ENCODE measurements around the gene PEX5L. TPM values are rescaled to one million over a fixed set of nuclear protein-coding genes. Genes with fewer than 3 reads are reported as not detected.
"Not testable (repeated sequence)": the region's sequence is repeated elsewhere in the genome, so short reads cannot be mapped to it uniquely, and the experiment has no call there.

PEX5L gene
- total RNA-seq, 1 experiment from 2014 or later, result 0.60 TPM

- no peaks in the 10 kb centered on the region for H4K20me1 ChIP-seq (ENCODE audit: insufficient read depth, low read depth, low read length)
- H3K36me3 ChIP-seq (ENCODE audit: insufficient read depth, low read length), result no peaks in the 10 kb centered on the region
- H3K27ac ChIP-seq (ENCODE audit: low read length), result no peak overlapping the region
- no peak overlapping the region for H3K4me2 ChIP-seq (ENCODE audit: low read depth, low read length, poor library complexity, severe bottlenecking)
- H3K27me3 ChIP-seq (ENCODE audit: low read length), result no peaks in the 10 kb centered on the region
- no peaks in the 10 kb centered on the region for H3K9me3 ChIP-seq (ENCODE audit: low read length)
- DNase-seq, result no peak
- no peaks in the 10 kb centered on the region for H3K9me2 ChIP-seq (replicated peaks; ENCODE audit: insufficient read depth, low read length)
- H3K4me1 ChIP-seq (ENCODE audit: low read length), result peaks cover 16% of the 10 kb centered on the region
- no peak overlapping the region for H3K9ac ChIP-seq (ENCODE audit: low read length)
- no peak overlapping the region for H2AFZ ChIP-seq (ENCODE audit: low read length)
- no peaks in the 10 kb centered on the region for H3K79me2 ChIP-seq (ENCODE audit: low read length)
- H3K4me3 ChIP-seq (ENCODE audit: low read length), result no peak overlapping the region
Observed at GRCh38 chr3:180066598-180066997, 29.9 kb upstream of the PEX5L start.

- Histone ChIP-seq H3K9ac (ENCODE audit: low read length) (no peak overlapping the region), H3K79me2 (ENCODE audit: low read length) (no peaks in the 10 kb centered on the region), H3K36me3 (ENCODE audit: insufficient read depth, low read length) (no peaks in the 10 kb centered on the region), H3K9me3 (ENCODE audit: low read length) (no peaks in the 10 kb centered on the region), H3K27me3 (ENCODE audit: low read length) (no peaks in the 10 kb centered on the region), H3K9me2 (replicated peaks; ENCODE audit: insufficient read depth, low read length) (no peaks in the 10 kb centered on the region), H4K20me1 (ENCODE audit: insufficient read depth, low read depth, low read length) (no peaks in the 10 kb centered on the region), H3K4me2 (ENCODE audit: low read depth, low read length, poor library complexity, severe bottlenecking) (no peak overlapping the region), H3K4me3 (ENCODE audit: low read length) (no peak overlapping the region), H2AFZ (ENCODE audit: low read length) (no peak overlapping the region), H3K27ac (ENCODE audit: low read length) (no peak overlapping the region), H3K4me1 (ENCODE audit: low read length) (peaks cover 7% of the 10 kb centered on the region)
- no peak for DNase-seq
Observed at GRCh38 chr3:180063783-180064182, 27.0 kb upstream of the PEX5L start.

- Histone ChIP-seq H3K36me3 (ENCODE audit: insufficient read depth, low read length) (no peaks in the 10 kb centered on the region), H3K79me2 (ENCODE audit: low read length) (no peaks in the 10 kb centered on the region), H3K4me1 (ENCODE audit: low read length) (peaks cover 7% of the 10 kb centered on the region), H3K4me3 (ENCODE audit: low read length) (no peak overlapping the region), H3K27ac (ENCODE audit: low read length) (no peak overlapping the region), H3K27me3 (ENCODE audit: low read length) (no peaks in the 10 kb centered on the region), H3K9me2 (replicated peaks; ENCODE audit: insufficient read depth, low read length) (no peaks in the 10 kb centered on the region), H3K9me3 (ENCODE audit: low read length) (no peaks in the 10 kb centered on the region), H3K4me2 (ENCODE audit: low read depth, low read length, poor library complexity, severe bottlenecking) (no peak overlapping the region), H3K9ac (ENCODE audit: low read length) (no peak overlapping the region), H4K20me1 (ENCODE audit: insufficient read depth, low read depth, low read length) (no peaks in the 10 kb centered on the region), H2AFZ (ENCODE audit: low read length) (no peak overlapping the region)
- no peak for DNase-seq
Observed at GRCh38 chr3:180062771-180063170, 26.0 kb upstream of the PEX5L start.

- Histone ChIP-seq H3K4me1 (ENCODE audit: low read length) (peaks cover 7% of the 10 kb centered on the region), H4K20me1 (ENCODE audit: insufficient read depth, low read depth, low read length) (no peaks in the 10 kb centered on the region), H2AFZ (ENCODE audit: low read length) (no peak overlapping the region), H3K27ac (ENCODE audit: low read length) (no peak overlapping the region), H3K4me3 (ENCODE audit: low read length) (no peak overlapping the region), H3K9me3 (ENCODE audit: low read length) (no peaks in the 10 kb centered on the region), H3K36me3 (ENCODE audit: insufficient read depth, low read length) (no peaks in the 10 kb centered on the region), H3K9ac (ENCODE audit: low read length) (no peak overlapping the region), H3K4me2 (ENCODE audit: low read depth, low read length, poor library complexity, severe bottlenecking) (no peak overlapping the region), H3K79me2 (ENCODE audit: low read length) (no peaks in the 10 kb centered on the region), H3K27me3 (ENCODE audit: low read length) (no peaks in the 10 kb centered on the region), H3K9me2 (replicated peaks; ENCODE audit: insufficient read depth, low read length) (no peaks in the 10 kb centered on the region)
- DNase-seq, result no peak
Observed at GRCh38 chr3:180059356-180059755, 22.6 kb upstream of the PEX5L start.

GRCh38 chr3:180058238-180058637 lies 21.5 kb upstream of the PEX5L start:
- H3K27ac ChIP-seq (ENCODE audit: low read length), result no peak overlapping the region
- H3K9ac ChIP-seq (ENCODE audit: low read length), result no peak overlapping the region
- no peak overlapping the region for H3K4me2 ChIP-seq (ENCODE audit: low read depth, low read length, poor library complexity, severe bottlenecking)
- H3K4me1 ChIP-seq (ENCODE audit: low read length), result peaks cover 6% of the 10 kb centered on the region
- DNase-seq, result no peak
- no peaks in the 10 kb centered on the region for H3K27me3 ChIP-seq (ENCODE audit: low read length)
- H3K9me3 ChIP-seq (ENCODE audit: low read length), result no peaks in the 10 kb centered on the region
- no peaks in the 10 kb centered on the region for H3K79me2 ChIP-seq (ENCODE audit: low read length)
- H2AFZ ChIP-seq (ENCODE audit: low read length), result no peak overlapping the region
- no peaks in the 10 kb centered on the region for H3K9me2 ChIP-seq (replicated peaks; ENCODE audit: insufficient read depth, low read length)
- H3K36me3 ChIP-seq (ENCODE audit: insufficient read depth, low read length), result no peaks in the 10 kb centered on the region
- H3K4me3 ChIP-seq (ENCODE audit: low read length), result no peak overlapping the region
- no peaks in the 10 kb centered on the region for H4K20me1 ChIP-seq (ENCODE audit: insufficient read depth, low read depth, low read length)

GRCh38 chr3:180055656-180056055 lies 18.9 kb upstream of the PEX5L start:
- not testable (repeated sequence) for H3K9me3 ChIP-seq (ENCODE audit: low read length); H3K4me3 ChIP-seq (ENCODE audit: low read length); H3K4me2 ChIP-seq (ENCODE audit: low read depth, low read length, poor library complexity, severe bottlenecking); H3K9ac ChIP-seq (ENCODE audit: low read length); H3K27me3 ChIP-seq (ENCODE audit: low read length); H3K9me2 ChIP-seq (replicated peaks; ENCODE audit: insufficient read depth, low read length); H3K36me3 ChIP-seq (ENCODE audit: insufficient read depth, low read length); H3K79me2 ChIP-seq (ENCODE audit: low read length); H3K27ac ChIP-seq (ENCODE audit: low read length); H2AFZ ChIP-seq (ENCODE audit: low read length); H3K4me1 ChIP-seq (ENCODE audit: low read length); H4K20me1 ChIP-seq (ENCODE audit: insufficient read depth, low read depth, low read length); DNase-seq

GRCh38 chr3:180049391-180049790 lies 12.7 kb upstream of the PEX5L start:
- Histone ChIP-seq H3K4me2 (ENCODE audit: low read depth, low read length, poor library complexity, severe bottlenecking) (no peak overlapping the region), H3K9me2 (replicated peaks; ENCODE audit: insufficient read depth, low read length) (no peaks in the 10 kb centered on the region), H3K79me2 (ENCODE audit: low read length) (no peaks in the 10 kb centered on the region), H3K36me3 (ENCODE audit: insufficient read depth, low read length) (no peaks in the 10 kb centered on the region), H4K20me1 (ENCODE audit: insufficient read depth, low read depth, low read length) (no peaks in the 10 kb centered on the region), H3K27me3 (ENCODE audit: low read length) (no peaks in the 10 kb centered on the region), H2AFZ (ENCODE audit: low read length) (no peak overlapping the region), H3K9me3 (ENCODE audit: low read length) (no peaks in the 10 kb centered on the region), H3K4me1 (ENCODE audit: low read length) (peaks cover 12% of the 10 kb centered on the region), H3K4me3 (ENCODE audit: low read length) (no peak overlapping the region), H3K27ac (ENCODE audit: low read length) (no peak overlapping the region), H3K9ac (ENCODE audit: low read length) (no peak overlapping the region)
- no peak for DNase-seq

GRCh38 chr3:180048840-180049239 lies 12.1 kb upstream of the PEX5L start:
- Histone ChIP-seq H3K27me3 (ENCODE audit: low read length) (no peaks in the 10 kb centered on the region), H3K4me2 (ENCODE audit: low read depth, low read length, poor library complexity, severe bottlenecking) (no peak overlapping the region), H3K9ac (ENCODE audit: low read length) (no peak overlapping the region), H4K20me1 (ENCODE audit: insufficient read depth, low read depth, low read length) (no peaks in the 10 kb centered on the region), H3K9me2 (replicated peaks; ENCODE audit: insufficient read depth, low read length) (no peaks in the 10 kb centered on the region), H3K27ac (ENCODE audit: low read length) (no peak overlapping the region), H2AFZ (ENCODE audit: low read length) (no peak overlapping the region), H3K9me3 (ENCODE audit: low read length) (no peaks in the 10 kb centered on the region), H3K79me2 (ENCODE audit: low read length) (no peaks in the 10 kb centered on the region), H3K36me3 (ENCODE audit: insufficient read depth, low read length) (no peaks in the 10 kb centered on the region), H3K4me1 (ENCODE audit: low read length) (peaks cover 12% of the 10 kb centered on the region), H3K4me3 (ENCODE audit: low read length) (no peak overlapping the region)
- no peak for DNase-seq

- no peaks in the 10 kb centered on the region for H3K9me3 ChIP-seq (ENCODE audit: low read length)
- H3K79me2 ChIP-seq (ENCODE audit: low read length), result no peaks in the 10 kb centered on the region
- no peak overlapping the region for H3K4me3 ChIP-seq (ENCODE audit: low read length)
Observed at GRCh38 chr3:180048103-180048502, 11.4 kb upstream of the PEX5L start.

More at GRCh38 chr3:180048103-180048502, 11.4 kb upstream of the PEX5L start:
- H3K36me3 ChIP-seq (ENCODE audit: insufficient read depth, low read length), result no peaks in the 10 kb centered on the region
- H3K27ac ChIP-seq (ENCODE audit: low read length), result no peak overlapping the region
- peak; percentile 74 for DNase-seq
- peak overlapping the region; percentile 22 for H2AFZ ChIP-seq (ENCODE audit: low read length)
- peaks cover 12% of the 10 kb centered on the region for H3K4me1 ChIP-seq (ENCODE audit: low read length)
- H3K9ac ChIP-seq (ENCODE audit: low read length), result no peak overlapping the region
- peak overlapping the region; percentile 16 for H3K4me2 ChIP-seq (ENCODE audit: low read depth, low read length, poor library complexity, severe bottlenecking)
- H3K9me2 ChIP-seq (replicated peaks; ENCODE audit: insufficient read depth, low read length), result no peaks in the 10 kb centered on the region
- H3K27me3 ChIP-seq (ENCODE audit: low read length), result no peaks in the 10 kb centered on the region
- H4K20me1 ChIP-seq (ENCODE audit: insufficient read depth, low read depth, low read length), result no peaks in the 10 kb centered on the region
